HEK293 (cell line): ENCODE measurements around the gene EGFLAM.

ENCODE experiments used
- KLF9 ChIP-seq: fragments of 450-650 bp; formaldehyde crosslinking; IDR thresholded peaks from 2 replicates; pipeline ENCODE4 v1.5.1; 2016; ENCODE audit warnings: missing biosample characterization, missing genetic modification characterization, low read depth
- ZNF10 ChIP-seq: fragments of 450-650 bp; formaldehyde crosslinking; IDR thresholded peaks from 2 replicates; pipeline ENCODE4 v1.5.1; 2017; ENCODE audit warnings: missing biosample characterization, missing genetic modification characterization
- ZNF146 ChIP-seq: fragments of 450-650 bp; formaldehyde crosslinking; IDR thresholded peaks from 2 replicates; pipeline ENCODE4 v1.5.1; 2016; ENCODE audit warnings: missing biosample characterization, missing genetic modification characterization
- ZNF24 ChIP-seq: fragments of 450-650 bp; formaldehyde crosslinking; IDR thresholded peaks from 2 replicates; pipeline ENCODE4 v1.5.1; 2016; ENCODE audit warnings: missing biosample characterization, missing genetic modification characterization
- ZNF501 ChIP-seq: fragments of 450-650 bp; formaldehyde crosslinking; IDR thresholded peaks from 2 replicates; pipeline ENCODE4 v1.5.1; 2016; ENCODE audit warnings: missing biosample characterization, missing genetic modification characterization
- ZNF660 ChIP-seq: fragments of 450-650 bp; IDR thresholded peaks from 2 replicates; pipeline ENCODE4 v1.5.1; 2018; ENCODE audit warnings: missing biosample characterization, mild to moderate bottlenecking, missing genetic modification characterization
- TF ChIP-seq, protein P1 (sequence below): fragments of 450-650 bp; formaldehyde crosslinking; IDR thresholded peaks from 2 replicates; pipeline ENCODE4 v1.5.1; 2016; ENCODE audit warnings: missing biosample characterization, missing genetic modification characterization
- TF ChIP-seq, protein P2 (sequence below): fragments of 450-650 bp; formaldehyde crosslinking; IDR thresholded peaks from 2 replicates; pipeline ENCODE4 v1.5.1; 2016; ENCODE audit warnings: missing biosample characterization, missing genetic modification characterization

GRCh38 chr5:38453506-38453905, 195.1 kb downstream of the EGFLAM start:
- TF ChIP-seq ZNF24 (tag by site-specific recombination) = no peak
- TF ChIP-seq, protein P1, sequence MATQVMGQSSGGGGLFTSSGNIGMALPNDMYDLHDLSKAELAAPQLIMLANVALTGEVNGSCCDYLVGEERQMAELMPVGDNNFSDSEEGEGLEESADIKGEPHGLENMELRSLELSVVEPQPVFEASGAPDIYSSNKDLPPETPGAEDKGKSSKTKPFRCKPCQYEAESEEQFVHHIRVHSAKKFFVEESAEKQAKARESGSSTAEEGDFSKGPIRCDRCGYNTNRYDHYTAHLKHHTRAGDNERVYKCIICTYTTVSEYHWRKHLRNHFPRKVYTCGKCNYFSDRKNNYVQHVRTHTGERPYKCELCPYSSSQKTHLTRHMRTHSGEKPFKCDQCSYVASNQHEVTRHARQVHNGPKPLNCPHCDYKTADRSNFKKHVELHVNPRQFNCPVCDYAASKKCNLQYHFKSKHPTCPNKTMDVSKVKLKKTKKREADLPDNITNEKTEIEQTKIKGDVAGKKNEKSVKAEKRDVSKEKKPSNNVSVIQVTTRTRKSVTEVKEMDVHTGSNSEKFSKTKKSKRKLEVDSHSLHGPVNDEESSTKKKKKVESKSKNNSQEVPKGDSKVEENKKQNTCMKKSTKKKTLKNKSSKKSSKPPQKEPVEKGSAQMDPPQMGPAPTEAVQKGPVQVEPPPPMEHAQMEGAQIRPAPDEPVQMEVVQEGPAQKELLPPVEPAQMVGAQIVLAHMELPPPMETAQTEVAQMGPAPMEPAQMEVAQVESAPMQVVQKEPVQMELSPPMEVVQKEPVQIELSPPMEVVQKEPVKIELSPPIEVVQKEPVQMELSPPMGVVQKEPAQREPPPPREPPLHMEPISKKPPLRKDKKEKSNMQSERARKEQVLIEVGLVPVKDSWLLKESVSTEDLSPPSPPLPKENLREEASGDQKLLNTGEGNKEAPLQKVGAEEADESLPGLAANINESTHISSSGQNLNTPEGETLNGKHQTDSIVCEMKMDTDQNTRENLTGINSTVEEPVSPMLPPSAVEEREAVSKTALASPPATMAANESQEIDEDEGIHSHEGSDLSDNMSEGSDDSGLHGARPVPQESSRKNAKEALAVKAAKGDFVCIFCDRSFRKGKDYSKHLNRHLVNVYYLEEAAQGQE = no peak
- no peak for TF ChIP-seq ZNF10
- TF ChIP-seq, protein P2, sequence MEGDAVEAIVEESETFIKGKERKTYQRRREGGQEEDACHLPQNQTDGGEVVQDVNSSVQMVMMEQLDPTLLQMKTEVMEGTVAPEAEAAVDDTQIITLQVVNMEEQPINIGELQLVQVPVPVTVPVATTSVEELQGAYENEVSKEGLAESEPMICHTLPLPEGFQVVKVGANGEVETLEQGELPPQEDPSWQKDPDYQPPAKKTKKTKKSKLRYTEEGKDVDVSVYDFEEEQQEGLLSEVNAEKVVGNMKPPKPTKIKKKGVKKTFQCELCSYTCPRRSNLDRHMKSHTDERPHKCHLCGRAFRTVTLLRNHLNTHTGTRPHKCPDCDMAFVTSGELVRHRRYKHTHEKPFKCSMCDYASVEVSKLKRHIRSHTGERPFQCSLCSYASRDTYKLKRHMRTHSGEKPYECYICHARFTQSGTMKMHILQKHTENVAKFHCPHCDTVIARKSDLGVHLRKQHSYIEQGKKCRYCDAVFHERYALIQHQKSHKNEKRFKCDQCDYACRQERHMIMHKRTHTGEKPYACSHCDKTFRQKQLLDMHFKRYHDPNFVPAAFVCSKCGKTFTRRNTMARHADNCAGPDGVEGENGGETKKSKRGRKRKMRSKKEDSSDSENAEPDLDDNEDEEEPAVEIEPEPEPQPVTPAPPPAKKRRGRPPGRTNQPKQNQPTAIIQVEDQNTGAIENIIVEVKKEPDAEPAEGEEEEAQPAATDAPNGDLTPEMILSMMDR = no peak
- no peak for TF ChIP-seq ZNF146 (tag by site-specific recombination)
- TF ChIP-seq ZNF501 (tag by site-specific recombination) = no peak
- no peak for TF ChIP-seq ZNF660 (tag by site-specific recombination)
- no peak for TF ChIP-seq KLF9 (tag by site-specific recombination)
